Esophagus muscularis mucosa (tissue), 4 donors: ENCODE data around the gene TARDBP. TPM values are rescaled to one million over a fixed set of nuclear protein-coding genes. Genes with fewer than 3 reads are reported as not detected.

Experiments
- DNase-seq: peaks from one replicate; pipeline ENCODE4 v3.0.0-alpha.2; 2017; ENCODE audit errors: extremely low spot score
- H3K27ac ChIP-seq, 4 donors: fragments of 200-600 bp; sonication (generic); replicated peaks in 1 of 4; 1 replicate in 3 of 4; 2 replicates in 1 of 4; pipeline ENCODE4 v1.5.1; 2016 to 2019; ENCODE audit warnings: mild to moderate bottlenecking in 1 of 4
- H3K27me3 ChIP-seq, 4 donors: fragments of 200-600 bp; sonication (generic); one replicate each; pipeline versions ENCODE4 v1.5.1 to v1.6.0; 2016 to 2019
- H3K36me3 ChIP-seq, 4 donors: fragments of 200-600 bp; sonication (generic); one replicate each; pipeline ENCODE4 v1.5.1; 2016 to 2019
- H3K4me1 ChIP-seq, 4 donors: fragments of 200-600 bp; sonication (generic); one replicate each; pipeline ENCODE4 v1.5.1; 2016 to 2019
- H3K4me3 ChIP-seq, 4 donors: fragments of 200-600 bp; sonication (generic); 1 replicate in 2 of 4; 2 replicates in 2 of 4; pipeline ENCODE4 v1.5.1; 2016 to 2019; ENCODE audit warnings: mild to moderate bottlenecking in 4 of 4, moderate library complexity in 1 of 4
- H3K9me3 ChIP-seq, 4 donors: fragments of 200-600 bp; sonication (generic); 1 replicate in 3 of 4; 2 replicates in 1 of 4; pipeline ENCODE4 v1.5.1; 2016 to 2019
- CTCF ChIP-seq, 3 experiments: fragments of 200-600 bp in 2 of 3; fragments of 450-650 bp in 1 of 3; sonication (generic) in 2 of 3; IDR thresholded peaks; one replicate each; pipeline ENCODE4 v1.5.1; 2017 to 2019; ENCODE audit warnings: antibody characterized with exemption in 3 of 3, mild to moderate bottlenecking in 2 of 3, moderate library complexity in 1 of 3
- EP300 ChIP-seq: sonication (generic); formaldehyde crosslinking; IDR thresholded peaks from one replicate; pipeline ENCODE4 v1.6.1; 2017; ENCODE audit warnings: antibody characterized with exemption
- POLR2A ChIP-seq: fragments of 450-650 bp; IDR thresholded peaks from one replicate; pipeline ENCODE4 v1.6.1; 2017; ENCODE audit warnings: antibody characterized with exemption, moderate library complexity, mild to moderate bottlenecking, low read depth
- POLR2AphosphoS5 ChIP-seq, 2 donors: sonication (generic); formaldehyde crosslinking; IDR thresholded peaks; one replicate each; pipeline ENCODE4 v1.6.1; 2017; ENCODE audit warnings: antibody characterized with exemption in 2 of 2
- WGBS: methylation state at CpG from one replicate; pipeline ENCODE4 v1.1.5; 2018; 5-methylcytosine and 5-hydroxymethylcytosine counted together
- intact Hi-C: fragments of 100-400 bp; cut with DNase I; formaldehyde crosslinking; loops from one replicate; pipeline ENCODE4 v1.15.1; 2023
- total RNA-seq, 4 donors: library from RNA; depleted of rRNA; stranded (reverse); fragments of >200 nt; gene quantifications; one replicate each; pipeline versions ENCODE4 v1.1.0 to v1.2.1, GENCODE V29; 2016

The TARDBP gene
- total RNA-seq, 4 donors from 2014 or later: 74.9 to 184 (median 137) TPM

GRCh38 chr1:11064942-11065341 lies 52.5 kb downstream of the TARDBP start:
- H3K9me3 ChIP-seq: no peaks in the 10 kb centered on the region
- no peak for DNase-seq
- intact Hi-C loops: no loop called here
- TF ChIP-seq POLR2AphosphoS5 (IDR thresholded peaks at IDR 0.05) (no peak), EP300 (no peak), CTCF (IDR thresholded peaks at IDR 0.05) (no peak), POLR2A (no peak)
- peaks cover 11 to 17% (median 15%) of the 10 kb centered on the region in 4 donors for H3K4me1 ChIP-seq
- H3K27me3 ChIP-seq: no peaks in the 10 kb centered on the region
- 98% methylated on average over 3 of the region's 3 CpGs for WGBS
- no peak overlapping the region for H3K4me3 ChIP-seq
- peaks cover 46 to 66% (median 56%) of the 10 kb centered on the region in 4 donors for H3K36me3 ChIP-seq
- no peak overlapping the region for H3K27ac ChIP-seq

- Histone ChIP-seq H3K4me1 (peaks cover 9 to 13% (median 11%) of the 10 kb centered on the region in 4 donors), H3K27ac (no peak overlapping the region), H3K27me3 (no peaks in the 10 kb centered on the region), H3K36me3 (peaks cover 53 to 74% (median 63%) of the 10 kb centered on the region in 4 donors), H3K9me3 (no peaks in the 10 kb centered on the region), H3K4me3 (no peak overlapping the region)
- WGBS: 96% methylated on average over 1 of the region's 1 CpG
- no peak for DNase-seq
- intact Hi-C loops: no loop called here
- no peak for TF ChIP-seq POLR2AphosphoS5 (IDR thresholded peaks at IDR 0.05)
- no peak for TF ChIP-seq EP300
- TF ChIP-seq POLR2A: no peak
- no peak for TF ChIP-seq CTCF (IDR thresholded peaks at IDR 0.05)
Measured at GRCh38 chr1:11065796-11066195, 53.3 kb downstream of the TARDBP start.

GRCh38 chr1:11067716-11068599 lies 55.5 kb downstream of the TARDBP start:
- TF ChIP-seq EP300 (no peak), CTCF (IDR thresholded peaks at IDR 0.05) (no peak)
- Histone ChIP-seq H3K4me1 (no peaks in the 10 kb centered on the region), H3K36me3 (peaks cover 74 to 96% (median 85%) of the 10 kb centered on the region in 4 donors), H3K4me3 (no peak overlapping the region), H3K27me3 (no peaks in the 10 kb centered on the region), H3K27ac (no peak overlapping the region), H3K9me3 (no peaks in the 10 kb centered on the region)
- 88% methylated on average over 18 of the region's 18 CpGs for WGBS
- no peak for DNase-seq
- intact Hi-C loops: no loop called here

GRCh38 chr1:11068600-11069473 lies 56.4 kb downstream of the TARDBP start:
- H3K36me3 ChIP-seq: peaks cover 83 to 99% (median 90%) of the 10 kb centered on the region in 4 donors
- 87% methylated on average over 11 of the region's 17 CpGs for WGBS
- no peak overlapping the region for H3K27ac ChIP-seq
- H3K4me1 ChIP-seq: no peaks in the 10 kb centered on the region
- no peak for DNase-seq
- intact Hi-C loops: no loop called here
- H3K4me3 ChIP-seq: no peak overlapping the region
- no peaks in the 10 kb centered on the region for H3K27me3 ChIP-seq
- H3K9me3 ChIP-seq: no peaks in the 10 kb centered on the region
- no peak for TF ChIP-seq POLR2AphosphoS5 (IDR thresholded peaks at IDR 0.05)
- no peak for TF ChIP-seq EP300
- no peak for TF ChIP-seq POLR2A
- no peak for TF ChIP-seq CTCF (IDR thresholded peaks at IDR 0.05)
